Activated gamma-delta T cell (primary cell): ENCODE results near the gene ABTB1.

Source experiments
- DNase-seq: peaks from one replicate; lab custom pipeline; 2025; lab: John Stamatoyannopoulos, UW

The ABTB1 gene

GRCh38 chr3:127686512-127686894, 13.8 kb downstream of the ABTB1 start:
- DNase-seq, result no peak

DNA sequence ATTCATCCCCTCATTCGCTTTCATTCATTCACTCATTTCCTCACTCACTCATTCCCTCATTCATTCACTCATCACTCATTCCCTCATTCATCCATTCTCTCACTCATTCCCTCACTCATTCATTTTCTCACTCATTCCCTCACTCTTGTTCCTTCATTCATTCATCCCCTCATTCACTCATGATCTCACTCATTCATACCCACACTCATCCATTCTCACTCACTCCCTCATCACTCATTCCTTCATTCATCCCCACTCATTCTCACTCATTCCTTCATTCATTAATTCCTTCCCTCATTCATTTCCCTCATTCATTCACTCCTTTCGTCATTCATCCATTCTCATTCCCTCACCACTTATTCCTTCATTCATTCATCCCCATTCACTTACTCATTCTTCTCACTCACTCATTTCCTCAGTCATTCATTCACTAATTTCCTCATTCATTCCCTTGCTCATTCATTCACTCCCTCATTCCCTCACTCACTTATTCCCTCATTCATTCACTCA, 14.5 kb downstream of the ABTB1 start:
- no peak for DNase-seq

DNA sequence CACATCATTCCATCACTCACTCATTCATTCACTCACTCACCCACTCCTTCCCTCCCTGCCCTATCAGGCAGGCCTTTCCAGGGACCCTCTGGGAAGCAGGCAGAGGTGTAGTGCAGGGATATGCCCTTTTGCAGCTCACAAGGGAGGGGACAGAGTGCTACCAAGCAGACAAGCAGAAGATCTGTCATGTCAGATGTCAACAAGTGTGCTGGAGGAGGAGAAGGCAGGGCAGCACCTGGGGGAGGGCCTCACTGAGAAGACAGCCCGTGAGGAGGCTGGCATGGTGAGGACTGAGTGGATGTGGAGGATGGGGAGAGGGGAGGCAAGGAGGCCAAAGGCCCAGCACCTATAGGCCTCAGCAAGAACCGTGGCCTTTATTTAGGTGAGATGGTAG, 15.3 kb downstream of the ABTB1 start:
- no peak for DNase-seq

- no peak for DNase-seq
Measured at GRCh38 chr3:127688416-127689265, 15.9 kb downstream of the ABTB1 start.

GRCh38 chr3:127689266-127689860, 16.6 kb downstream of the ABTB1 start:
- no peak for DNase-seq

DNA sequence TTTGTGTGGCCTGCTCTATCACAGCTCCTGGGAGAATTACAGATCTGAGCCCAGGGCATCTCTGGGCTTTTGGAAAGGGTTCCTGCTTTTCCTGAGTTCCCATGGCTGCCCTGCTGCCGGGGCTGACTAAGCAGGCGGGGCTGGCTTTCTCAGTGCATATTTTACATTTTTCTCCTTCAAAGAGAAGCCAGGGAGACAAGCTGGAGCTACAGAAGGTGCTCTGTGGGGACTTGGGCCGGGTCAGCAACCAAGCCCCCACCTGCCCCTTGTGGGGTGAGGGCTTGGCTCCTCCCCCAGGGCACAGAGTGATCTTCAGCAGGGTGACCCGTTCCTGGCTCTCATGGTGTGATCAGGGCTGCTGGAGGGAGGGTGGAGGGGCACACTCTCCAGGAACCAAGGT, 17.4 kb downstream of the ABTB1 start:
- DNase-seq, result no peak

DNA sequence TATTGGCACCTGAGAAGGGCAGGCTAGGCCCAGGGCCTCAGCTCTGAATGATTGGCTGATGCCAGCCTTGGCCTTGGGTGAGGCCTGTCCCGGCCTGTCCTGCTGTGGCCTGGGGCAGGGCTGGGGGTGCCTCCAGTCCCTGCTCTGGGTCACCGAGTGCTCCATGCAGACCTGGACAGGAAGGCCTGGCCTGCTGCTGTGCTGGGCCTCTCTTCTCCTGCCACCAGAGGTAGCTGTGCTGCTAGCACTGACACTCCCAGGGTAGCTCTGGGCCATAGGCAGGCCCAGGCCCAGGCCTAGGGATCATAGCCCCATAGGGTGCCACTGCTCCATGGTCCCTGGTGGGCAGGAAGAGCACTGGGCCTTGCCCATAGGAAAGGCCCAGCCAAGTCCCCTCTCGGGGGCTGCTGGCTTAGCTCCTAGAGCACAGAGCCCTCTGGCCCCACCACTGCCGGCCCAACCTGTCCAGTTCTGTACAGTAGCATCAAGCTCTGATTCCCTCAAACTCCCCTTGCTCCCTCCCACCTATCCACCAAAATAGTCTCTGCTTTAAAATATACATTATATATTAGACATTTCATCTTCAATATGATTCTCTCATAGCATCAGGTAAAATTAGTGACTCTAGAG, 18.2 kb downstream of the ABTB1 start:
- DNase-seq, result no peak

- DNase-seq, result no peak
Measured at GRCh38 chr3:127691489-127691888, 18.7 kb downstream of the ABTB1 start.

- DNase-seq, result no peak
Measured at GRCh38 chr3:127691974-127692373, 19.2 kb downstream of the ABTB1 start.

DNA sequence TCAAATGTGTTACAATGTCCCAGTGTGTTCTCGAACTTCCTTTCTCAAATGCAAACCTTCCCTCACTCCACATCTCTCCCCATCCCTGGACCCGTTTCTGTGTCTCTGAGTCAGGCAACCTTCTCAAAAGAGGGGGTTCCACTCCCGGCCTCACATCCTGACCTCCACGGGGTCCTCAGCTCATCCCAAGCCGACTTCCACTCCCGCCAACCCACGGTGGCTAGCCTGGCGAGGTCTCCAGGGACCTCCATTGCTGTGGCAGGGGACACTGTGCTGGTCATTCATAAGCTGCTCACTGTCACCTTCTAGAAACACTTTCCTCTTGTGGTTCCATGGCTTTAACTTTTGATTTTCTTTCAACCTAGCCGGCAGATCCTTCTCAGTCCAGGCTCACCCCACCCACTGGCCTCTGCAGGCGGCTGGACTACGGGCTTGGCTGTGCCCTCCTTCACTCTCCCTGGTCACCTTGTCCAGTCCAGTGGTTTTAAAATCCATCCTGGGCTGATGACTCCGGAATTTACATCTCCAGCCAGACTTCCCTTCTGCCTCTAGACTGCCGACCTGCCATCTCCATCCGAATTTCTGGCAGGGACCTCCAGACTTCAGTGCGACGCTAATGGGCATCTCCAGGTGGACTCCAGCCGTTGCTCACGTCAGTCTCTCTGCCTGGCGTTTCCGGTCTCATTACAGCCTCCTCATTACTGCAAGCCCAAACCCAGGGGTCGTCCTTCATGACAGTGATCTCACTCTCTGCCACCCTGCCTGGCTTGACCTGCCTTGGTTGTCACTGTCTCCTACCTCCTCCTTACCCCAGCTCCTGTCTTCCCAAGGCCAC, 20.0 kb downstream of the ABTB1 start:
- no peak for DNase-seq

GRCh38 chr3:127693336-127693843, 20.6 kb downstream of the ABTB1 start:
- DNase-seq, result no peak

DNA sequence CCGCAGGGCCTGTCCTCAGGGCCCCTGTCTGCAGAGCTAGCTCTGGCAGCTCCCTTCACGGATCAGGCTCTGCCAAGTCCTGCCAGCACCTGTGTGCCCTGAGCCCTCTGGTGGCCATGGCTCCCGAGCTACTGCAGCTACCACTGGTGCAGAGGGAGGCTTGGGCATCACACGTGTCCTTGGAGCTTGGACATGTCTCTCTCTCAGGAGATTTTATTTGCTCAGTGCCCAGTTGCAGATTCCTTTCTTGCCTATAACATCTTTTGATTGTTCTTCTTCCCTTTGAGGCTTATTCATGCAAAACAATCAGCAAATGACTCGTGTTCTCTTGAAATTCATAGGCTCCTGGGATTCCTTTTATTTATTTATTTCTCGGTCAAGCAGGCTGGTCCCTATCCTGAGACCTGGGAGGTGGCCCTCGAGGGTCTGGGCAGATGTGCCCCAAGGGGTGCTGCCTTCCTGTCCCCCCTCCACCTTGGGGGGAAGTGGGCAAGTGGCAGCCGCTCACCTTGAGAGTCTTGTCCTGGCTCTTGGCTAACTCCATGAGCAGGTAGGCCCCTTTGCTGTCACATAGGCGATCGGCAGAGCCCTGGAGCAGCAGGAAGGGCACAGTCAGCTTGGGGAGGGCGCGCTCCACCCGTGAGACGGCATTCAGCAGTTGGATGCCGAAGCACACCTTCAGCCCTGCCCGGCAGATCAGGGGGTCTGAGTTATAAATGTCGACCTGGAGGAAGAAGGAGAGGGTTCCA, 21.9 kb downstream of the ABTB1 start:
- no peak for DNase-seq

DNA sequence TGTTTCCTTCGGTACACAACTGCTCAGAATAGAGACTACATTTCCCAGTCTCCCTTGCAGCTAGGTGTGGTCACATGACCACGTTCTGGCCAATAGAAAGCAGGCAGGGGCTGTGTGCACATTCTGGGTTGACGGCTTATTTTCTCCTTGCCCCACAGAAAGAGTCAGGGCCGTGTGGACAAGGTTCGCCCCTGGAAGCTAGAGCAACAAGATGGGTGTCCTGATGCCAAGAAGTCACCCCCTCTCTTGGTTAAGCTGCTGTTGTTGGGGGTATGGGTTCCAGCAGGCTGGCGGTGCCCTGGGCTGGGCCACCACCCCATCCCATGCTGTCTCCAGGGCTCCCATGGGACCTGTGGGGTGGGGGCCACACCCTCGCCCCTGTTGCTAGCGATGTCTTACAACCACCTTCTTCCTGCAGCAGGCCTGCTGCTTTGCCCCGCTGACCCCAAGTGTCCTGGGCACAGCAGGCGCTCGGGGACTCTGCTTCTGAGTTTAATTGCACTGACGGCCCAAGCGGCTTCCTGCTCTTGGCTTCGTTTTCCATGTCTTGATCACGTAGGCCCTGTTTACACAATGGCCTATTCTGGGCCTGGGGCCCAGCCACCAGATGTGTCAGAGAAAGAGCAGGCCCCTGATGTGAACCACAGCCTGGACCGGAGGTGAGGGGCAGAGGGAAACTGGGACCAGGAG, 24.9 kb downstream of the ABTB1 start:
- DNase-seq, result no peak

GRCh38 chr3:127698286-127698685, 25.5 kb downstream of the ABTB1 start:
- DNase-seq, result no peak

DNA sequence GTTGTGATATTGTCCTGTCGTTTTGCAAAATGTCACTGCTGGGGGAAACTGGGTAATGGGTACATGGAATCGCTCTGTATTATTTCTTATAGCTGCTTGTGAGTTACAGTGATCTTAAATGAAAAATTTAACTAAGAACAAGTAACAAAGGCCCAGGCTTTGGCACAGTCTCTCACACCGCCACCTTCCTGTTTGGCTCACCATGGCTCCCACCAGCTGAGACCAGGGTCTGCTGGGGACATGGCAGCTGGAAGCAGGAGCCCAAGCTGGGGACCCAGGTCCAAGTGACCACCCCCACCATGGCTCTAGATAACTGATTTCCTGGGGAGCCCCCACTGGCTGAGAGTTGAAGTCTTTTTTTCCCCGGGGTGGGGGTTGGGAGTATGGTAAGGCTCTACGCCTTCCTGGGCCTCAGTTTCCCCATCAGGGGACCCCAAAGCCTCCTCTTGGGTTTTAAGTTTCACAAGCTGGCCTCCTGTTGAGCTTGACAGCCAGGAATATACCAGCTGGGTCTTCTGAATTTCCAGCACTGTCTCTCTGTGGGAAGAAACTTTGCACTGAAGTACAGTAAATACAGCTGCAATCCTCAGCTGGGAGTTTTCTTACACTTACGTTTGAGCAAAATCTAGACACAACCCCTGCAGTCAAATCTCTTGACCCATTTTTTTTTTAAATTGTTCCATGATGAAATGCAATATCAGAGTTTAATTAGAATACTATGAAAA, 26.1 kb downstream of the ABTB1 start:
- no peak for DNase-seq

DNA sequence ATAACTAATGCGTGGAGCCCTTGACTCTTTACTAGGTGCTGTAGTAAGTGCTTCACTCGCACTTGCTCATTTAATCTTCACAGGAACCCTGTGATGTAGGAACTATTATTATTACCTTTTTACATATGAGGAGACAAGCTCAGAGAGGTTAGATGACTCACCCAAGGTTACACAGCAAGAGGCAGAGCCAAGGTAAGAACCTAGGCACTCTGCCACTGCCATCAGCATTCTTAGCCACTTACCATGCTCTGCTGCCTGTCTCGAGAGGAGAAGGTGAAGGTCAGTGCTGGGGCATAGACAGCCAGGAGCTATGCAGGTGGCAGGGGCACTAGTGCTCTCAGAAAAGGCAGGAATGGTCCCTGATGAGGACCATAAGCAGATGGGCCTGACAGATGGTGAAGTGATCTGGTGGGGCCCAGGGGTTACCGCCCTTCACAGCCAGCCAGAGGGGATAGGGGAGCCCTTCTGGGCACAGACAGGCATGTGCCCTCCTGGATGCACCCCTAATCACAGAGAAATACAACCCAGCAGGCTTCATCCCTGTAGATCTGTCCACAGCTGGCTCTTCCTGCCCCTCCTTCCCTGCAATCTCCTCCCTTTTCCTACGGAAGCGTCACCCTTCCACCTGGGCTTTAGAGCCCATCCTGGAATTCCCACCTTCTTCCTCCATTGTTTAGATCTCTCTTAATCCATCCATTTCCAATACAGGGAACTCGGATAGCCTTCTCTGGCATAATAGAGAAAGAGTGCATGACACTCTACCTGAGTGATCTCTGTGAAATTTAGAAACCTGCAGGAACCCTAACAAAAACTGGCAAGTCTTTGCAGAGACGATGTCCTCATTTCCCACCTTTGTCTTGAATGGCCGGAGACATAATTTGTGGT, 26.9 kb downstream of the ABTB1 start:
- DNase-seq, result no peak

DNA sequence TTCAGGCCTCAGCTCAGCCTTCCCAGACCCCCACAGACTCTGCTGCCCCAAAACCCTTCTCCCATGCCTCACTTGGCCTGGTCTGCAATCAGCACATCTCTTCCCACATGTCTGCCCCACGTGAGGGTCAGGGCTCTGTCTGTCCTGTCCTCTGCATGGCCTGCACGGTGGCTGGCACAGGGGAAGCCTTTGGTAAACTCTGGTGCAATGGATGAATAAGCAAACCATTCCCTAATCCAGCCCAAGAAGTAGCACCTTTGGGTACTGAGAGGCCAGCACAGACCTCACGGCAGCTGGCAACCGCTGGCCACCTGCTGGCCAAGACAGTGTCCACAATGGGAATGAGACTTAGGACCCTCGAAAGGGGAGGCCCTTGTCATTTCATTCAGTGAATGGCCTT, 27.7 kb downstream of the ABTB1 start:
- DNase-seq, result no peak

GRCh38 chr3:127701280-127701911, 28.6 kb downstream of the ABTB1 start:
- DNase-seq, result no peak
